GM19328 (cell line): ENCODE measurements around the gene NCR1.
"Not testable (repeated sequence)": the region's sequence is repeated elsewhere in the genome, so short reads cannot be mapped to it uniquely, and the experiment has no call there.

Experiments used
- ATAC-seq: cut with Tn5 transposase; IDR thresholded peaks from one replicate; pipeline ENCODE4 v1.9.1; 2021; ENCODE audit warnings: mild to moderate bottlenecking, moderate library complexity; ENCODE audit not compliant: unreplicated experiment

The NCR1 gene

GRCh38 chr19:54905803-54906511 lies at the start of gene NCR1:
Gene NCR1, plus strand, starts transcription at chr19:54906148. Its CDS starts 40 bp downstream, at chr19:54906188.
- no peak for ATAC-seq

GRCh38 chr19:54858476-54858875 lies 47.5 kb upstream of the NCR1 start:
- ATAC-seq: not testable (repeated sequence)

GRCh38 chr19:54859421-54859820 lies 46.5 kb upstream of the NCR1 start:
- ATAC-seq: not testable (repeated sequence)

- not testable (repeated sequence) for ATAC-seq
Observed at GRCh38 chr19:54863459-54863858, 42.5 kb upstream of the NCR1 start.

- ATAC-seq: no peak
Observed at GRCh38 chr19:54871696-54872095, 34.3 kb upstream of the NCR1 start.

- ATAC-seq: no peak
Observed at GRCh38 chr19:54873990-54874389, 32.0 kb upstream of the NCR1 start, which contains the start of gene FCAR. Gene FCAR, plus strand, starts transcription at chr19:54874235. Its CDS starts 55 bp downstream, at chr19:54874290.

GRCh38 chr19:54875506-54875905 lies 30.4 kb upstream of the NCR1 start:
- no peak for ATAC-seq

GRCh38 chr19:54877471-54877870 lies 28.5 kb upstream of the NCR1 start:
- no peak for ATAC-seq

- no peak for ATAC-seq
Observed at GRCh38 chr19:54881884-54882283, 24.1 kb upstream of the NCR1 start.

GRCh38 chr19:54882758-54883157 lies 23.2 kb upstream of the NCR1 start:
- ATAC-seq: no peak

- ATAC-seq: no peak
Observed at GRCh38 chr19:54883228-54883627, 22.7 kb upstream of the NCR1 start.

GRCh38 chr19:54888239-54888638 lies 17.7 kb upstream of the NCR1 start:
- no peak for ATAC-seq

GRCh38 chr19:54889566-54889965 lies 16.4 kb upstream of the NCR1 start:
- ATAC-seq: no peak

- no peak for ATAC-seq
Observed at GRCh38 chr19:54893406-54893805, 12.5 kb upstream of the NCR1 start.

- ATAC-seq: not testable (repeated sequence)
Observed at GRCh38 chr19:54894106-54894505, 11.8 kb upstream of the NCR1 start.

- ATAC-seq: no peak
Observed at GRCh38 chr19:54896036-54896435, 9.9 kb upstream of the NCR1 start.

- ATAC-seq: not testable (repeated sequence)
Observed at GRCh38 chr19:54898685-54899084, 7.3 kb upstream of the NCR1 start.

GRCh38 chr19:54899646-54900045 lies 6.3 kb upstream of the NCR1 start:
- ATAC-seq: not testable (repeated sequence)

GRCh38 chr19:54901153-54901552 lies 4.8 kb upstream of the NCR1 start:
- ATAC-seq: not testable (repeated sequence)

GRCh38 chr19:54902061-54902460 lies 3.9 kb upstream of the NCR1 start:
- no peak for ATAC-seq

- ATAC-seq: no peak
Observed at GRCh38 chr19:54903303-54903702, 2.6 kb upstream of the NCR1 start.

GRCh38 chr19:54904261-54904660 lies 1.7 kb upstream of the NCR1 start:
- ATAC-seq: not testable (repeated sequence)

GRCh38 chr19:54905421-54905802 lies 536 bp upstream of the NCR1 start:
- no peak for ATAC-seq
